B cell (primary cell): ENCODE measurements around the gene ADAMTS2. TPM values are rescaled to one million over a fixed set of nuclear protein-coding genes. Genes with fewer than 3 reads are reported as not detected.

Experiments
- ATAC-seq: fragments of 200-7000 bp; cut with Tn5 transposase; one replicate; pipeline ENCODE4 v1.10.0; 2021; ENCODE audit warnings: low read depth, mild to moderate bottlenecking, moderate number of reproducible peaks, moderate library complexity
- CTCF ChIA-PET: fragments of 350-600 bp; sonication (Branson Sonifier 250); formaldehyde crosslinking; loops from one replicate; lab custom pipeline; 2021; ENCODE audit warnings: antibody characterized with exemption, inconsistent platforms; lab: Charles Lee
- POLR2A ChIA-PET: fragments of 350-600 bp; sonication (Branson Sonifier 250); formaldehyde crosslinking; loops from one replicate; lab custom pipeline; 2021; ENCODE audit warnings: antibody characterized with exemption; lab: Charles Lee
- DNase-seq: peaks from one replicate; pipeline ENCODE4 v3.0.0; 2013
- H2AFZ ChIP-seq: 2 replicates; pipeline ENCODE4 v1.6.1; 2012; ENCODE audit warnings: mild to moderate bottlenecking, low read depth, low read length; ENCODE audit not compliant: insufficient read depth, poor library complexity, severe bottlenecking
- H3K27ac ChIP-seq, 2 donors: 1 replicate in 1 of 2; 2 replicates in 1 of 2; pipeline ENCODE4 v1.5.1; 2012 to 2013; ENCODE audit warnings: low read length in 2 of 2, mild to moderate bottlenecking in 2 of 2, moderate library complexity in 1 of 2
- H3K27me3 ChIP-seq, 4 experiments: fragments of 200-600 bp in 1 of 4; sonication (generic) in 1 of 4; replicated peaks in 1 of 4; 1 replicate in 2 of 4; 2 replicates in 2 of 4; pipeline versions ENCODE4 v1.6.1 to v1.7.0; 2013 to 2016; ENCODE audit warnings: low read length in 3 of 4, mild to moderate bottlenecking in 2 of 4, mixed read lengths in 1 of 4, moderate library complexity in 1 of 4; ENCODE audit not compliant: insufficient read depth in 4 of 4, control insufficient read depth in 3 of 4; ENCODE audit errors: control extremely low read depth in 1 of 4
- H3K36me3 ChIP-seq, 2 experiments: replicated peaks in 1 of 2; 1 replicate in 1 of 2; 2 replicates in 1 of 2; pipeline versions ENCODE4 v1.6.1 to v1.7.1; 2013; ENCODE audit warnings: low read length in 1 of 2; ENCODE audit not compliant: insufficient read depth in 2 of 2, control insufficient read depth in 1 of 2; ENCODE audit errors: control extremely low read depth in 1 of 2, extremely low read depth in 1 of 2
- H3K4me1 ChIP-seq, 2 donors: fragments of 200-600 bp in 1 of 2; sonication (generic) in 1 of 2; 1 replicate in 1 of 2; 2 replicates in 1 of 2; pipeline versions ENCODE4 v1.5.1 to v1.6.1; 2013 to 2017; ENCODE audit warnings: low read length in 2 of 2; ENCODE audit not compliant: control insufficient read depth in 2 of 2, insufficient read depth in 2 of 2
- H3K4me2 ChIP-seq: replicated peaks from 2 replicates; pipeline ENCODE3; 2012; ENCODE audit warnings: mild to moderate bottlenecking, low read depth, low read length; ENCODE audit not compliant: poor library complexity, severe bottlenecking
- H3K4me3 ChIP-seq, 5 experiments: fragments of 200-600 bp in 1 of 5; sonication (generic) in 1 of 5; 1 replicate in 3 of 5; 2 replicates in 2 of 5; pipeline versions ENCODE4 v1.5.1 to v1.7.0; 2011 to 2016; ENCODE audit warnings: low read length in 4 of 5, mild to moderate bottlenecking in 4 of 5, low read depth in 2 of 5, control low read depth in 1 of 5, moderate library complexity in 1 of 5; ENCODE audit not compliant: insufficient read depth in 1 of 5; ENCODE audit errors: control extremely low read depth in 1 of 5, extremely low read depth in 1 of 5
- H3K79me2 ChIP-seq: fragments of 200-600 bp; sonication (generic); one replicate; pipeline ENCODE4 v1.6.0; 2016; ENCODE audit warnings: low read length; ENCODE audit not compliant: control insufficient read depth, insufficient read depth
- H3K9ac ChIP-seq: fragments of 200-600 bp; sonication (generic); 2 replicates; pipeline ENCODE4 v1.6.1; 2017; ENCODE audit warnings: mild to moderate bottlenecking, low read length, moderate library complexity
- H3K9me3 ChIP-seq, 3 donors: one replicate each; pipeline versions ENCODE4 v1.6.1 to v1.7.1; 2013; ENCODE audit warnings: low read length in 2 of 3; ENCODE audit not compliant: control insufficient read depth in 2 of 3, insufficient read depth in 1 of 3; ENCODE audit errors: control extremely low read depth in 1 of 3
- H4K20me1 ChIP-seq: 2 replicates; pipeline ENCODE4 v1.6.0; 2012; ENCODE audit warnings: mild to moderate bottlenecking, low read length; ENCODE audit not compliant: insufficient read depth, control insufficient read depth, poor library complexity, severe bottlenecking
- H3K27ac Mint-ChIP-seq: one replicate; pipeline ENCODE4 v1.8.0; 2021; ENCODE audit warnings: mixed read lengths
- H3K27me3 Mint-ChIP-seq: one replicate; pipeline ENCODE4 v1.8.0; 2021; ENCODE audit warnings: mixed read lengths
- H3K4me1 Mint-ChIP-seq: one replicate; pipeline ENCODE4 v1.8.0; 2021; ENCODE audit warnings: mixed read lengths
- H3K4me3 Mint-ChIP-seq: one replicate; pipeline ENCODE4 v1.8.0; 2021; ENCODE audit warnings: mixed read lengths
- H3K9me3 Mint-ChIP-seq: one replicate; pipeline ENCODE4 v1.8.0; 2022; ENCODE audit warnings: mixed read lengths; ENCODE audit not compliant: insufficient read depth
- CTCF ChIP-seq: fragments of 200-600 bp; IDR thresholded peaks from one replicate; pipeline ENCODE4 v1.8.0; 2022; ENCODE audit warnings: antibody characterized with exemption, mild to moderate bottlenecking
- EZH2 ChIP-seq: IDR thresholded peaks from 2 replicates; pipeline ENCODE4 v1.6.1; 2012; ENCODE audit warnings: borderline replicate concordance, low read depth, mild to moderate bottlenecking, moderate library complexity, low read length; ENCODE audit not compliant: insufficient read depth, poor library complexity, severe bottlenecking
- WGBS: methylation state at CpG from one replicate; pipeline ENCODE4 v1.1.5; 2013; ENCODE audit warnings: missing lambda C conversion rate; ENCODE audit not compliant: insufficient coverage; 5-methylcytosine and 5-hydroxymethylcytosine counted together
- intact Hi-C: fragments of 100-400 bp; cut with micrococcal nuclease; formaldehyde crosslinking; loops from one replicate; pipeline ENCODE4 v1.10.0; 2022
- polyA plus RNA-seq: library from polyadenylated mRNA; depleted of rRNA; stranded (reverse); fragments of >200 nt; gene quantifications from 2 replicates; pipeline ENCODE4 v1.2.3, GENCODE V29; 2012
- total RNA-seq, 2 donors: library from RNA; stranded (reverse); fragments of 120-200 nt in 1 of 2; gene quantifications; 1 replicate in 1 of 2; 2 replicates in 1 of 2; pipeline versions ENCODE4 v1.2.3 to v1.2.4, GENCODE V29; 2013 to 2022

The ADAMTS2 gene
- total and polyA plus RNA-seq, 2 donors (not counting 1 experiment from before 2014, with no cell fraction given): not detected

GRCh38 chr5:179387151-179388110 lies 42.2 kb upstream of the ADAMTS2 start:
- H3K4me3 Mint-ChIP-seq: no peak overlapping the region
- no peaks in the 10 kb centered on the region for H4K20me1 ChIP-seq
- no peaks in the 10 kb centered on the region for H3K4me1 ChIP-seq
- no peaks in the 10 kb centered on the region for H3K36me3 ChIP-seq
- no peak overlapping the region for H3K9ac ChIP-seq
- DNase-seq: no peak
- no peak overlapping the region for H3K4me2 ChIP-seq
- intact Hi-C loops: no loop called here
- no peak overlapping the region for H3K27ac ChIP-seq
- POLR2A ChIA-PET: no interaction called here
- peaks cover 9% of the 10 kb centered on the region for H3K27me3 Mint-ChIP-seq
- ATAC-seq: no peak
- no peaks in the 10 kb centered on the region for H3K79me2 ChIP-seq
- 78% methylated on average over 16 of the region's 19 CpGs for WGBS
- no peak overlapping the region for H3K4me3 ChIP-seq
- H3K9me3 ChIP-seq: peaks cover 4 to 34% (median 23%) of the 10 kb centered on the region in 3 donors
- CTCF ChIA-PET: no interaction called here
- no peak overlapping the region for H3K27ac Mint-ChIP-seq
- no peak overlapping the region for H2AFZ ChIP-seq
- peaks cover 0 to 11% (median 0%) of the 10 kb centered on the region in 4 experiments for H3K27me3 ChIP-seq
- H3K9me3 Mint-ChIP-seq: peaks cover 15% of the 10 kb centered on the region
- no peak for TF ChIP-seq EZH2
- TF ChIP-seq CTCF: no peak
- no peaks in the 10 kb centered on the region for H3K4me1 Mint-ChIP-seq

DNA sequence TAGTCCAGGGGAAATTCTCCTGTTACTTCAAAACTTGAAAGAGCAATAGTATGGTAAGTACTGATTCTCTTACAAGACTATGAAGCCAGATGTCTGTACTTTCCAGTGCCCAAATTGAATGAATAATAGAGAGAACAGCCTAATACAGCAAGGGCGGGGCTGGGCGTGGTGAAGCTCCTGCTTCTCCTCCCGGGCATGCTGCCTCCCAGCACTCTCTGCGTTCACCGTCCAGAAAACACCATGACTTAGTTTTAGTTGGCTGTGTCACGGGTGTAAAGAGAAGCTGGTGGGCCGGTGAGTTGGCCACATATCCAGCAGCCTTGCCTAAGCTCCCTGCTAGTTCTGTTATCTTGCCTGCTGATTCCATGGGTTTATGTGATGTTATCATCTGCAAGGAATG lies 40.7 kb upstream of the ADAMTS2 start:
- TF ChIP-seq CTCF: no peak
- no peak for TF ChIP-seq EZH2
- H3K27ac ChIP-seq: no peak overlapping the region
- no peaks in the 10 kb centered on the region for H3K36me3 ChIP-seq
- no peaks in the 10 kb centered on the region for H3K79me2 ChIP-seq
- ATAC-seq: no peak
- no peak overlapping the region for H3K27ac Mint-ChIP-seq
- H3K4me3 ChIP-seq: no peak overlapping the region
- POLR2A ChIA-PET: no interaction called here
- peaks cover 0 to 11% (median 0%) of the 10 kb centered on the region in 4 experiments for H3K27me3 ChIP-seq
- no peak overlapping the region for H2AFZ ChIP-seq
- H3K9ac ChIP-seq: no peak overlapping the region
- 96% methylated on average over 5 of the region's 7 CpGs for WGBS
- intact Hi-C loops: no loop called here
- no peak overlapping the region for H3K4me3 Mint-ChIP-seq
- no peaks in the 10 kb centered on the region for H4K20me1 ChIP-seq
- no peaks in the 10 kb centered on the region for H3K4me1 ChIP-seq
- H3K27me3 Mint-ChIP-seq: peaks cover 9% of the 10 kb centered on the region
- H3K4me2 ChIP-seq: no peak overlapping the region
- peaks cover 0 to 34% (median 19%) of the 10 kb centered on the region in 3 donors for H3K9me3 ChIP-seq
- DNase-seq: no peak
- peaks cover 9% of the 10 kb centered on the region for H3K9me3 Mint-ChIP-seq
- CTCF ChIA-PET: no interaction called here
- H3K4me1 Mint-ChIP-seq: no peaks in the 10 kb centered on the region
